Ramos (cell line): ENCODE data around the gene UPK3A.
"Not testable (repeated sequence)": the region's sequence is repeated elsewhere in the genome, so short reads cannot be mapped to it uniquely, and the experiment has no call there.

Experiments used
- in situ Hi-C: fragments of 300-500 bp; cut with MboI; formaldehyde crosslinking; loops from one replicate; pipeline ENCODE4 v1.14.3; 2022; ENCODE audit warnings: low sequenced_read_pairs; ENCODE audit not compliant: unreplicated experiment

The UPK3A gene

GRCh38 chr22:45277720-45278119, 7.0 kb upstream of the UPK3A start:
- in situ Hi-C loops = not testable (repeated sequence)

DNA sequence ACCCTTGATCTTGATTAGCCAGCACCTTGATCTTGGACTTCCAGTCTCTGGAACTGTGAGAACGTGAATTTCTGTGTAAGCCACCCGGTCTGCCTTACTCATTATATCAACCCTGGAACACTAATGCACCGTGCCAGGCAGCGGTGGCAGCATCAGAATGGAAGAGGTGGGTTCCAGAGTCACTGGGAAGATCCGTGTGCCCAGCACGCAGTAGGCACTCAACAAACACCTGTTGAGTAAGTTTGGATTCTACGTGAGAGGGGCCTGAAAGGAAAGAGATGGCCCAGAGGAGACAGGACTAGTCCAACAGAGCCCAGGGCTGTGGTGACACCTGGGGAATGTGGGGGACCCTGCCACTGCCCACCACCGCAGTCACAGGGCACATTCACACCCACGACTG, 6.6 kb upstream of the UPK3A start:
- in situ Hi-C loops = no loop called here

DNA sequence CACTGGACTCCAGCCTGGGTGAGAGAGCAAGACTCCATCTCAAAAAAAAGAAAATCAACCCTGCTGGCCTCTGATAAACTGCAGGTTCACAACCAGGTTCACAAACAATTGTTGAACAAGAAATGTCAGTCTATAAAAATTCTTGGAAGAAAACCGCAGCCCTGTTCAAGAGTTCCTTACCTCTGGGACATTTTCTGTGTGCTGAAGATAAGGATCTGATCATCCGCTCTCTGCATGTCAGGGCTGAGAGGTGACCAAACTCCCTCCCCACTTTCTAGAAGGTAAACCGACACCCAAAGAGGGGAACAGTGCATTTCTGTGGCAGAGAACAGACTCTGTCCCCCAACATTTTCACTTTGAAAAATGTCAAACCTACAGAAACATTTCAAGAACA, 4.2 kb upstream of the UPK3A start:
- in situ Hi-C loops = no loop called here

- in situ Hi-C loops = no loop called here
These were observed 3.7 kb upstream of the UPK3A start for GRCh38 chr22:45281010-45281409.

DNA sequence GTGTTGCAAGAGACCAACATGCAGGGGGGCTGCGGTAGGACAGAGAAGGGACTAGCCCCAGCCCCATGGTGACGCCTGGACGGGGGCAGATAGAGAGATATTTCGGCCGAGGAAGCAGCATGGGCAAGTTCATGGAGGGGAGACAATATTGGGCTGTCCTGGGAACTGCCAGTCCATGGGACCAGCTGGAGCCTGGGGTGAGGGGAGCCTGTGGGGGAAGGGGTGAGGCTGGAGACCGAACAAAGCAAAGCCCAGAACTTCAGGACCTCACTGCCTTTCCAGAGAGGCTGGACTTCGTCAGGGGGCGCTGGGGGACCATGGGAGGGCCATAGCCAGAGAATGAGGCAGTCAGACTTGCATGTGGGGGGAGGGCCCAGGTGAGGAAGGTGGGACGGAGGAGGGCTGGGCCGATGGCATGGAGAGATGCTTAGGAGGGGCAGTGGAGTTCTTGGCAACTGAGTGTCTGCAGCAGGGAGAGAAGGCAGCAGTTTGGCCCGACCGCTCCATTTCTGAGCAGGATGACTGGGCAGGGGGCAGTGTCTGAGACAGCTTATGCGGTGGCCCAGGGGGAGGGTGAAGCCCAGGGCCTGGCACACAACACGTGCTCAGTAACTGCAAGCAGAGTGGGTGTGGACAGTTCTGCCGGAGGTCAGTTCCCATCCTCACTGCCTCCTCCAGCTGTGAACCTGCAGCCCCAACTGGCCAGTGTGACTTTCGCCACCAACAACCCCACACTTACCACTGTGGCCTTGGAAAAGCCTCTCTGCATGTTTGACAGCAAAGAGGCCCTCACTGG, 712 bp downstream of the UPK3A start:
- in situ Hi-C loops = no loop called here

- in situ Hi-C loops = no loop called here
These were observed 2.3 kb downstream of the UPK3A start for GRCh38 chr22:45286854-45287551.

DNA sequence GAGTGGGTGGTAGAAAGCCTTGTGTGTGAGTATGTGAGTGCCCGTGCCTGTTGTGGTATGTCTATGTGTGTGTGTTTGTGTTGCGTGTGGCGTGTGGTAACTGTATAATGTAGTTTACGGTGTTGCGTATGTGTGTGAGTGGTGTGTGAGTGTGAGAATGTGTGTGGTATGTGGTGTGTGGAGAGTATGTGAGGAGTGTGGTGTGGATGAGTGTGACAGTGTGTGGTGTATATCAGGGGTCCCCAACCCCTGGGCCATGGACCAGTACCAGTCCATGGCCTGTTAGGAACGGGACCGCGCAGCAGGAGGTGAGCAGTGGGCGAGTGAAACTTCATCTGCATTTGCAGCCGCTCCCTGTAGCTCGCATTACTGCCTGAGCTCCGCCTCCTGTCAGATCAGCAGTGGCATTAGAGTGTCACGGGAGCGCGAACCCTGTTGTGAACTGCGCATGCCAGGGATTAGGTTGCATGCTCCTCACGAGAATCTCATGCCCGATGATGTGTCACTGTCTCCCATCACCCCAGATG, 5.7 kb downstream of the UPK3A start:
- in situ Hi-C loops = no loop called here

DNA sequence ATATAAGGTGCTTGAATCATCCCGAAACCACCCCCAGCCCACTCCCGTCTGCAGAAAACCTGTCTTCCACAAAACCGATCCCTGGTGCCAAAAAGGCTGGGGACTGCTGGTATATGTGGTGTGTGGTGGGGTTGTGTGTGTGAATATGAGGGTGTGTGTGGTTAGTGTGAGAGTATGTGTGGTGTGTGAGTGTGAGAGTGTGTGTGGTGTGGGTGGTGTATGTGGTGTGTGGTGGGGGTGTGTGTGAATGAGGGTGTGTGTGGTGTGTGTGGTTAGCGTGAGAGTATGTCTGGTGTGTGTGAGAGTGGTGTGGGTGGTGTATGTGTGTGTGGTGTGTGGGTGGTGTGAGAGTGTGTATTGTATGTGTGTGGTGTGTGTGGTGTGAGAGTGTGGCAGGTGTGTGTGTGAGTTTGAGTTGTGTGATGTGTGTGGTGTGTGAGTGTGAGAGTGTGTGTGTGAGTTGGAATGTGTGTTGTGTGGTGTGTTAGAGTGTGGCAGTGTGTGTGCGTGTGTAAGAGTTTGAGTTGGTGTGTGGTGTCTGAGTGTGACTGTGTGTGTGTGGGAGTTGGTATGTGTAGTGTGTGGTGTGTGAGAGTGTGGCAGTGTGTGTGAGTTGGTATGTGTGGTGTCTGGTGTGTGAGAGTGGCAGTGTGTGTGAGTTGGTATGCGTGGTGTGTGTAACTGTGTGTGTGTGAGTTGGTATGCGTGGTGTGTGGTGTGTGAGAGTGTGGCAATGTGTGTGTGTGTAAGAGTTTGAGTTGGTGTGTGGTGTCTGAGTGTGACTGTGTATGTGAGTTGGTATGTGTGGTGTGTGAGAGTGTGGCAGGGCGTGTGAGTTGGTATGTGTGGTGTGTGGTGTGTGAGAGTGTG, 6.5 kb downstream of the UPK3A start:
- in situ Hi-C loops = no loop called here

- in situ Hi-C loops = no loop called here
These were observed 7.2 kb downstream of the UPK3A start for GRCh38 chr22:45291931-45292290.

- in situ Hi-C loops = no loop called here
These were observed 8.1 kb downstream of the UPK3A start for GRCh38 chr22:45292731-45293442.

- in situ Hi-C loops = no loop called here
These were observed 9.3 kb downstream of the UPK3A start for GRCh38 chr22:45294030-45294429.

DNA sequence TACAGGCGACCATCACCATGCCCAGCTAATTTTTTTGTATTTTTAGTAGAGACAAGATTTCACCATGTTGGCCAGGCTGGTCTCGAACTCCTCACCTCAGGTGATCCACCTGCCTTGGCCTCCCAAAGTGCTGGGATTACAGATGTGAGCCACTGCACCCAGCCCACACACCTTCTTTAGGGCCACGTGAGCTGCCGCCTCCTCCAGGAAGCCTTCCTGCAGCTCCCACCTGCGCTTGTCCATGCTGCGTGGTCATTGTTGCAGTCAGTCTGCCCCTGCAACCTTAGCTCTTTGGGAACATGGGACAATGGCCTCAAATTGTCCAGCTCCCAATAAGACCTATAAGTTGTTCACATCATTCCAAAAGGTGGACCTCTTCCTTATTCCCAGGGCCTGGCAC, 10.3 kb downstream of the UPK3A start:
- in situ Hi-C loops = not testable (repeated sequence)

DNA sequence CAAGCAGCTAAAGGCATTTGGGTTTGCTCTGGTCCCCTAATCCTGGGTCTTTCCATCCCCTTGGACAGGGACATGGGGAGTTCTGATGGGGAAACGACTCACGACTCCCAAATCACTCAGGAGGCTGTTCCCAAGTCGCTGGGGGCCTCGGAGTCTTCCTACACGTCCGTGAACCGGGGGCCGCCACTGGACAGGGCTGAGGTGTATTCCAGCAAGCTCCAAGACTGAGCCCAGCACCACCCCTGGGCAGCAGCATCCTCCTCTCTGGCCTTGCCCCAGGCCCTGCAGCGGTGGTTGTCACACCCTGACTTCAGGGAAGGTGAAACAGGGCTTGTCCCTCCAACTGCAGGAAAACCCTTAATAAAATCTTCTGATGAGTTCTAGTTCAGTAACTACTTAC, 10.7 kb downstream of the UPK3A start:
- in situ Hi-C loops = no loop called here

GRCh38 chr22:45296628-45297297, 12.0 kb downstream of the UPK3A start:
- in situ Hi-C loops = no loop called here

DNA sequence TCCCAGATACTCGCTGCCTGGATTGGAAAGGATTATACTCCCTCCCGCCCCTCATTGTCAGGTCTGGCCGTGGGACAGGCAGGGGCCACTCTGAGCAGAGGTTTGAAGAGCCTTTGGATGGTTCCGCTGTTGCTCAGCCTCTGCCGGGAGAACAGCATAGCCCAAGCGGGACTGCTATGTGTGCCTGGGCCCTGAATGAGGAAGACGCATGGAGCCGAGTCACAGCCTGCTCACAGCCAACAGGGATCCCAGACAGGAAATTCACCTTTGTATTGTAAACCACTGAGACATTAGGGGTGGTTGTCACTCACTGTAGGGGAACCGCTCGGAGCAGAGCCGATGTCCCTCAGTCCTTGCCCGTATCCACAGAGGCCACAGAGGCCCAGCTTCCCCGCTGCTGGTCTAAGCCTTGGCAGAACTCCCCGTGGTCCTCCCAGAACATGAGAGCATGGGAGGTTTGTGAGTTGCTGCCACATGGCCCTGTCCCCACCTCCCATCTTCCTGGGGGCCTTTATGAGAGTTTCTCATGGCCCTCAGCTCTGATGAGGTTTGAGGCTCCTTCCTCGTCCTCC, 14.3 kb downstream of the UPK3A start:
- in situ Hi-C loops = no loop called here

DNA sequence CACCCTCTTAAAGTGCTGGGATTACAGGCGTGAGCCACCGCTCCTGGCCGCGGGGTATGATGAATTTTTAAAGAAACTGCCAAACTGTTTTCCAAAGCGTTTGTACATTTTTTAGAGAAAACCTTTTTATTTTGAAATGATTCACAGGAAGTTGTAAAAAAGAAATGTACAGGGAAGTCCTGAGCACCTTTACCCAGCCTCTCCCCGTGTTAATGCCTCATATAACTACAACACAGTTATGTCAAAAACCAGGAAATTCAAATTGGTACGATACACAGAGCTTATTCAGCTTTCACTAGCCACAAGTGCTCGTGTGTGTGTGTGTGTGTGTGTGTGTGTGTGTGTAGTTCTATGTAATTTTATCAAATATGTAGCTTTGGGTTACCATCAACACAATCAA, 18.0 kb downstream of the UPK3A start:
- in situ Hi-C loops = no loop called here

GRCh38 chr22:45303181-45303580, 18.4 kb downstream of the UPK3A start:
- in situ Hi-C loops = no loop called here

- in situ Hi-C loops = no loop called here
These were observed 20.2 kb downstream of the UPK3A start for GRCh38 chr22:45304971-45305370.

GRCh38 chr22:45305456-45306075, 20.8 kb downstream of the UPK3A start:
- in situ Hi-C loops = no loop called here
